HEK293 (cell line): Measurements from ENCODE around the gene MAPK9.

Source experiments
- CTCF ChIA-PET: fragments of 350-600 bp; formaldehyde crosslinking; extraction: SDS; loops from one replicate; lab custom pipeline; 2021; ENCODE audit warnings: antibody characterized with exemption; lab: Yijun Ruan, JAX
- POLR2A ChIA-PET: fragments of 300-600 bp; formaldehyde crosslinking; extraction: SDS; loops from one replicate; lab custom pipeline; 2020; ENCODE audit warnings: antibody characterized with exemption, inconsistent platforms; lab: Yijun Ruan, JAX
- H3K27ac ChIP-seq: fragments of 200-500 bp; sonication (Bioruptor generic); 2 replicates; pipeline ENCODE4 v1.5.1; 2014; ENCODE audit warnings: low read depth, low read length, control low read depth, inconsistent platforms; ENCODE audit errors: extremely low read depth
- H3K36me3 ChIP-seq, 2 experiments: fragments of 200-500 bp in 1 of 2; sonication (Bioruptor generic) in 1 of 2; 1 replicate in 1 of 2; 2 replicates in 1 of 2; pipeline ENCODE4 v1.5.1; 2014 to 2017; ENCODE audit warnings: inconsistent platforms in 2 of 2, low read length in 2 of 2; ENCODE audit not compliant: control insufficient read depth in 2 of 2, insufficient read depth in 1 of 2
- H3K4me1 ChIP-seq: fragments of 200-500 bp; sonication (Bioruptor generic); 2 replicates; pipeline ENCODE4 v1.5.1; 2014; ENCODE audit warnings: mild to moderate bottlenecking, low read length, inconsistent platforms; ENCODE audit not compliant: control insufficient read depth, insufficient read depth
- H3K4me3 ChIP-seq: 2 replicates; pipeline ENCODE4 v1.5.1; 2011; ENCODE audit warnings: low read depth, mild to moderate bottlenecking, control low read depth, low read length, moderate library complexity
- H3K9me3 ChIP-seq: fragments of 200-500 bp; sonication (Bioruptor generic); 2 replicates; pipeline ENCODE4 v1.5.1; 2014; ENCODE audit warnings: low read depth, low read length, inconsistent platforms; ENCODE audit not compliant: control insufficient read depth, insufficient read depth
- AEBP2 ChIP-seq: fragments of 450-650 bp; formaldehyde crosslinking; IDR thresholded peaks from 2 replicates; pipeline ENCODE4 v1.5.1; 2016; ENCODE audit warnings: missing biosample characterization, missing genetic modification characterization, borderline replicate concordance
- GLIS1 ChIP-seq: fragments of 450-650 bp; formaldehyde crosslinking; IDR thresholded peaks from 2 replicates; pipeline ENCODE4 v1.5.1; 2016; ENCODE audit warnings: missing biosample characterization, missing genetic modification characterization
- OSR2 ChIP-seq: fragments of 450-650 bp; formaldehyde crosslinking; IDR thresholded peaks from 2 replicates; pipeline ENCODE4 v1.5.1; 2016; ENCODE audit warnings: missing biosample characterization, missing genetic modification characterization
- PRDM10 ChIP-seq: fragments of 450-650 bp; formaldehyde crosslinking; IDR thresholded peaks from 2 replicates; pipeline ENCODE4 v1.5.1; 2016; ENCODE audit warnings: missing biosample characterization, missing genetic modification characterization
- WT1 ChIP-seq: fragments of 450-650 bp; formaldehyde crosslinking; IDR thresholded peaks from 2 replicates; pipeline ENCODE4 v1.5.1; 2016; ENCODE audit warnings: missing biosample characterization, missing genetic modification characterization
- ZBTB20 ChIP-seq: fragments of 450-650 bp; formaldehyde crosslinking; IDR thresholded peaks from 2 replicates; pipeline ENCODE4 v1.5.1; 2016; ENCODE audit warnings: missing biosample characterization, missing genetic modification characterization
- ZBTB6 ChIP-seq: fragments of 450-650 bp; formaldehyde crosslinking; IDR thresholded peaks from 2 replicates; pipeline ENCODE4 v1.5.1; 2017; ENCODE audit warnings: missing biosample characterization, missing genetic modification characterization
- ZFP37 ChIP-seq: fragments of 450-650 bp; formaldehyde crosslinking; IDR thresholded peaks from 2 replicates; pipeline ENCODE4 v1.5.1; 2016; ENCODE audit warnings: missing biosample characterization, missing genetic modification characterization
- ZNF121 ChIP-seq: fragments of 450-650 bp; formaldehyde crosslinking; IDR thresholded peaks from 2 replicates; pipeline ENCODE4 v1.5.1; 2016; ENCODE audit warnings: missing biosample characterization, missing genetic modification characterization
- ZNF148 ChIP-seq: fragments of 450-650 bp; formaldehyde crosslinking; IDR thresholded peaks from 2 replicates; pipeline ENCODE4 v1.5.0; 2017; ENCODE audit warnings: missing biosample characterization, missing genetic modification characterization, borderline replicate concordance
- ZNF398 ChIP-seq: fragments of 450-650 bp; formaldehyde crosslinking; IDR thresholded peaks from 2 replicates; pipeline ENCODE4 v1.5.1; 2017; ENCODE audit warnings: missing biosample characterization, missing genetic modification characterization
- ZNF488 ChIP-seq: fragments of 450-650 bp; formaldehyde crosslinking; IDR thresholded peaks from 2 replicates; pipeline ENCODE4 v1.5.1; 2016; ENCODE audit warnings: missing biosample characterization, missing genetic modification characterization
- ZNF529 ChIP-seq: fragments of 450-650 bp; formaldehyde crosslinking; IDR thresholded peaks from 2 replicates; pipeline ENCODE4 v1.5.1; 2017; ENCODE audit warnings: missing genetic modification characterization, missing biosample characterization; ENCODE audit not compliant: insufficient replicate concordance
- ZNF530 ChIP-seq: fragments of 450-650 bp; formaldehyde crosslinking; IDR thresholded peaks from 2 replicates; pipeline ENCODE4 v1.5.1; 2016; ENCODE audit warnings: low read depth, missing biosample characterization, missing genetic modification characterization
- ZNF76 ChIP-seq: fragments of 450-650 bp; formaldehyde crosslinking; IDR thresholded peaks from 2 replicates; pipeline ENCODE4; 2016; ENCODE audit warnings: low read depth, missing biosample characterization, missing genetic modification characterization, borderline replicate concordance
- ZNF777 ChIP-seq: fragments of 450-650 bp; formaldehyde crosslinking; IDR thresholded peaks from 2 replicates; pipeline ENCODE4 v1.5.1; 2017; ENCODE audit warnings: missing biosample characterization, missing genetic modification characterization, borderline replicate concordance
- ZSCAN5A ChIP-seq: fragments of 450-650 bp; formaldehyde crosslinking; IDR thresholded peaks from 2 replicates; pipeline ENCODE4 v1.5.1; 2016; ENCODE audit warnings: missing biosample characterization, missing genetic modification characterization

Gene MAPK9

GRCh38 chr5:180289433-180289832 lies 2.5 kb downstream of the MAPK9 start:
- Histone ChIP-seq H3K27ac (no peak overlapping the region), H3K9me3 (no peaks in the 10 kb centered on the region), H3K36me3 (peaks cover 7 to 33% of the 10 kb centered on the region in 2 experiments), H3K4me1 (0 out of 2 replicates have a peak, but pooled peaks cover 3% of the 10 kb centered on the region), H3K4me3 (no peak overlapping the region)
- TF ChIP-seq OSR2 (tag by site-specific recombination) (peak; percentile 64), ZSCAN5A (no peak)
- CTCF ChIA-PET: interaction anchor here (0.7 to 2.8 kb wide), 4 partner anchors 20 to 182 kb away, joined by 3 to 11 read pairs (median 5); partner anchors contain the start of gene RASGEF1C
- POLR2A ChIA-PET: interaction anchor here (0.5 to 1.6 kb wide), 2 partner anchors 31 to 81 kb away, joined by 4 read pairs; partner anchors contain the start of gene RASGEF1C

- peaks cover 6 to 39% of the 10 kb centered on the region in 2 experiments for H3K36me3 ChIP-seq
- H3K4me3 ChIP-seq: no peak overlapping the region
- H3K4me1 ChIP-seq: 0 out of 2 replicates have a peak, but pooled peaks cover 3% of the 10 kb centered on the region
- ChIA-PET CTCF (interaction anchor here (0.5 to 0.9 kb wide), 2 partner anchors 11 to 95 kb away, joined by 3 to 7 read pairs; no protein-coding TSS in a partner anchor), POLR2A (no interaction called here)
- no peak overlapping the region for H3K27ac ChIP-seq
- TF ChIP-seq PRDM10 (no peak), ZBTB20 (tag by site-specific recombination) (no peak), ZNF488 (tag by site-specific recombination) (no peak), GLIS1 (no peak), ZNF148 (no peak), ZNF529 (tag by site-specific recombination) (no peak), AEBP2 (tag by site-specific recombination) (no peak)
- no peaks in the 10 kb centered on the region for H3K9me3 ChIP-seq
These were observed 4.0 kb downstream of the MAPK9 start for GRCh38 chr5:180287868-180288267.

GRCh38 chr5:180287404-180287803 lies 4.5 kb downstream of the MAPK9 start:
- Histone ChIP-seq H3K27ac (no peak overlapping the region), H3K4me3 (no peak overlapping the region), H3K36me3 (peaks cover 6 to 43% of the 10 kb centered on the region in 2 experiments), H3K4me1 (0 out of 2 replicates have a peak, but pooled peaks cover 3% of the 10 kb centered on the region), H3K9me3 (no peaks in the 10 kb centered on the region)
- ChIA-PET POLR2A (no interaction called here), CTCF (interaction anchor here (0.7 to 0.9 kb wide), 2 partner anchors 11 to 363 kb away, joined by 3 to 7 read pairs; no protein-coding TSS in a partner anchor)
- TF ChIP-seq ZNF398 (tag by site-specific recombination) (no peak), ZNF530 (tag by site-specific recombination) (no peak), ZFP37 (tag by site-specific recombination) (no peak), ZNF777 (tag by site-specific recombination) (no peak), ZNF121 (tag by site-specific recombination) (no peak), ZNF76 (no peak), ZBTB6 (tag by site-specific recombination) (no peak), WT1 (tag by site-specific recombination) (no peak)
